HK-2 (cell line): Measurements from ENCODE around the gene SPACA7.

ENCODE experiments used
- DNase-seq: peaks from one replicate; pipeline ENCODE4 v3.0.0-alpha.2; 2018; ENCODE audit not compliant: unreplicated experiment

The SPACA7 gene

GRCh38 chr13:112447761-112448603 lies 71.8 kb downstream of the SPACA7 start:
- DNase-seq, result no peak

GRCh38 chr13:112448621-112449544 lies 72.7 kb downstream of the SPACA7 start:
- no peak for DNase-seq

- no peak for DNase-seq
Measured at GRCh38 chr13:112449545-112449930, 73.4 kb downstream of the SPACA7 start.

GRCh38 chr13:112450118-112450903 lies 74.2 kb downstream of the SPACA7 start:
- no peak for DNase-seq

GRCh38 chr13:112450904-112451240 lies 74.7 kb downstream of the SPACA7 start:
- no peak for DNase-seq

GRCh38 chr13:112451512-112452379 lies 75.6 kb downstream of the SPACA7 start:
- DNase-seq, result no peak

GRCh38 chr13:112452380-112453206 lies 76.4 kb downstream of the SPACA7 start:
- DNase-seq, result no peak

- no peak for DNase-seq
Measured at GRCh38 chr13:112453207-112453829, 77.2 kb downstream of the SPACA7 start.

GRCh38 chr13:112453874-112454647 lies 77.9 kb downstream of the SPACA7 start:
- DNase-seq, result no peak

- no peak for DNase-seq
Measured at GRCh38 chr13:112454648-112455334, 78.6 kb downstream of the SPACA7 start.

GRCh38 chr13:112455476-112456059 lies 79.4 kb downstream of the SPACA7 start:
- no peak for DNase-seq

- DNase-seq, result no peak
Measured at GRCh38 chr13:112456138-112457056, 80.2 kb downstream of the SPACA7 start.

GRCh38 chr13:112457081-112457480 lies 80.9 kb downstream of the SPACA7 start:
- DNase-seq, result no peak

- DNase-seq, result no peak
Measured at GRCh38 chr13:112457485-112457884, 81.3 kb downstream of the SPACA7 start.

- DNase-seq, result no peak
Measured at GRCh38 chr13:112462408-112462807, 86.3 kb downstream of the SPACA7 start.

GRCh38 chr13:112464720-112465119 lies 88.6 kb downstream of the SPACA7 start:
- DNase-seq, result no peak
